ENCODE measurements around the gene ZNF610.

ZNF610 gene

GRCh38 chr19:52398081-52398441 lies 62.0 kb downstream of the ZNF610 start:
- DNase-seq, result no peak

- no peak for DNase-seq
Measured at GRCh38 chr19:52410276-52410675, 74.2 kb downstream of the ZNF610 start.

- no peak for DNase-seq
Measured at GRCh38 chr19:52415711-52416110, 79.7 kb downstream of the ZNF610 start.

All from activated CD4-positive, CD25-positive, alpha-beta regulatory T cell (primary cell).